NCI-H748 (cell line): ENCODE data around the gene DYTN.
"Not testable (repeated sequence)": the region's sequence is repeated elsewhere in the genome, so short reads cannot be mapped to it uniquely, and the experiment has no call there.

Experiments
- DNase-seq: peaks from one replicate; lab custom pipeline; 2025; ENCODE audit not compliant: unreplicated experiment; lab: John Stamatoyannopoulos, UW

The DYTN gene, protein sequence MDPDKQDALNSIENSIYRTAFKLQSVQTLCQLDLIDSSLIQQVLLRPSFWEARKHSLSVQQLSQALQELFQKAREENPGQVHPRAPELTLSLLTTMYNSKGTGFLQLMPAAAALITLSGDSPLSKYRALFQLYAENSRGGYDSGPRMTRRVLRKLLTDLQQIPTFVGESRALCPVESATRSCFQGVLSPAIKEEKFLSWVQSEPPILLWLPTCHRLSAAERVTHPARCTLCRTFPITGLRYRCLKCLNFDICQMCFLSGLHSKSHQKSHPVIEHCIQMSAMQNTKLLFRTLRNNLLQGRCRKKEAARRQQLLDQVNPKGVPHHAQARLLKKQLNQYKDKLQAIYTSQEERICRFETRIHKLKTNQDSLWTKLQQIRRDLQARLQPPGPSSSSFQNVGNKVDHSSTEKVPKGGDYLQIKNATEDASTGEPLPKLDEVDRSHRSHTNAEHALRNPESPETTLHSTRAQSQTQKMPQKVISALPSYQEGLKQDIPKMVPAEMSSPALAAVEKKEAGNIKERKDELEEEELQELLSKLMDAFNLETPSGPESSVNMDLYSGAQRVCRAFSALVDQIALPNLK

DNA sequence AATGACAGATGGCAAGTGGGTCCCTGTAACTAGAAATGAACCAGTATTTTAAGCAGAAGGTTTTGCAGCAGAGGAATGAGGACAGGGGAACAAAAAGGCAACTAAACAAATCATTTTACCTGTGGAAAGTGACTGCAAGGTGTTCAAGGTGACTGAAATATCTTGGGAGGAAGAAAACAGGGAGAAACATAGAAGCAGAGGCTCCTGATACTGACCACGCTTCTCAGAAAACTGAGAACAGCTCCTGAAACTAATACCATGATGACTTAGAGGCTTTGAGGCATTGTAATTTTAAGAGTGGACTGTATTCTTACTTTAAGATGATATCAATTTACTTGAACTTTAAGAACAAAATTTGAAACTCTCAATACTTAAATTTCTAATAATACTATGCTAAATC, at the start of gene DYTN:
DYTN (minus strand) TSS at position 101 of the 400 bp plus-strand sequence. CDS start 117 bp downstream, outside the sequence.
- DNase-seq = no peak

DNA sequence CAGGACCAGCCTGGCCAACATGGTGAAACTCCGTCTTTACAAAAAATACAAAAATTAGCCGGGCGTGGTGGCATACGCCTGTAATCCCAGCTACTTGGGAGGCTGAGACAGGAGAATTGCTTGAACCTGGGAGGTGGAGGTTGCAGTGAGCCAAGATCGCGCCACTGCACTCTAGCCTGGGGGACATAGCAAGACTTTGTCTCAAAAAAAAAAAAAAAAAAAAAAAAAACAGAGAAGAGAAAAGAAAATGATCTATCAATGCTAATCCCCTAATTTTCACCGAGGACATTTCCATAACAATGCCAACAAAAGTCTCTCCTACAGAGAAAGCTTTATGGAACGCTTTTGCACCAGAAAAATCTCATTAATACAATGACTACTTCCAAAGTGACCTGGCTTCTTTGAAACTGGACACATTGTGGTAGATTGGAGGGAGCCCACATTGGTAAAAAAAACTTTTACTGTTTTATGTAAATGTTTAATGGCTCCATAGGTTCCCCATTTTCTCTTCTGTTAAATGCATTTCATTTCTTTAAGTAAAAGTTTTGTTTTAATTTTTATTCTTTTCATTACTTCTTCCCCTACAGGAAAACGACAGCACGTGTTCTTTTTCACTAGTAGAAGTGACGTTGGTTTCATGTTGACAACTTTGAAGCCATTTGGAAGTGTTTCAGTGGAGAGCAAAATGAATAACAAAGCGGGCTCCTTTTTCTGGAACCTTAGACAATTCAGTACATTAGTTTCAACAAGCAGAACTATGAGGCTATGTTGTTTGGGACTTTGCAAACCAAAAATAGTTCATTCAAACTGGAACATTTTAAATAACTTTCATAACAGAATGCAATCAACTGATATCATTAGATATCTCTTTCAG, 48.1 kb upstream of the DYTN start:
- DNase-seq = no peak

DNA sequence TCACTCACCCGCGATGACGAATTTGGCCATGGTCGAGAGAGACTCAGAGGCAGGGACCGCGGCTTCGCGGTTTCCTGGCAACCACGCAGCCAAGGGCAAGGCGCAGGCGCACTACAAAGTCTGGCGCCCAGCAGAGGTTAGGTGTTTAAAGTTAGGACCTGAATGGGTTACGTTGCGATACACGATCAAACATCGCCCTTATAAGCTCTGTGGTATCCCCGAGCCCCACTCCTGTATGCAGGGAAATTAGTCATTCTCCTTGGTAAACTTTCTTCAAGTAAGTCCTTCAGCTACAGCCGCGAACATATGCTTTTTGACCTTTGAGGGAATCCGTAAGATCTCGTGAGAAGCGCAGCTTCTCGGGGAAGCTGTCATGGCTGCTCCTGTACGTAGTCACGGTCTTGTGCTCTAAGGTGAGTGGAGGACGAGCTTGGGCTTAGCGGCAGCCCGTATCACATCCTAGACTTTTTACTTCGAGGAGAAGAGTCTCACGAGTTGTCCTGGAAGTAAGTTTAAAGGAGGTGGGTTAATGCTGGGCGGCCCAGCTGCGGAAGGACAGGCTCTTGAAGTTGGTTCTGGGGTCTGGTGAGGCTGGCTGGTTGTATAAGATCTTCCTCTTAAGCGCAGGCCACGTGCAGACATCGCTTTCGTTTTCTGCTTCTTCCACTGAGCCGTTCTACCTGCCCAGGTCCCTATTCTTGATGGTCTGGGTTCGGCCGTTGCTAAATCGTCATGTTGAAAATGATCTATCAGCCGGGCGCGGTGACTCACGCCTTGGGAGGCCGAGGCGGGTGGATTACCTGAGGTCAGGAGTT, 47.3 kb upstream of the DYTN start, which contains the start of the genes FASTKD2 and MDH1B:
FASTKD2 (plus strand) TSS at position 365 of the 815 bp plus-strand sequence. CDS start 1,088 bp downstream, outside the sequence.
MDH1B (minus strand) TSS at position 87 of the 815 bp plus-strand sequence; CDS start at position 30, 57 bp downstream.
- peak; percentile 90 for DNase-seq

DNA sequence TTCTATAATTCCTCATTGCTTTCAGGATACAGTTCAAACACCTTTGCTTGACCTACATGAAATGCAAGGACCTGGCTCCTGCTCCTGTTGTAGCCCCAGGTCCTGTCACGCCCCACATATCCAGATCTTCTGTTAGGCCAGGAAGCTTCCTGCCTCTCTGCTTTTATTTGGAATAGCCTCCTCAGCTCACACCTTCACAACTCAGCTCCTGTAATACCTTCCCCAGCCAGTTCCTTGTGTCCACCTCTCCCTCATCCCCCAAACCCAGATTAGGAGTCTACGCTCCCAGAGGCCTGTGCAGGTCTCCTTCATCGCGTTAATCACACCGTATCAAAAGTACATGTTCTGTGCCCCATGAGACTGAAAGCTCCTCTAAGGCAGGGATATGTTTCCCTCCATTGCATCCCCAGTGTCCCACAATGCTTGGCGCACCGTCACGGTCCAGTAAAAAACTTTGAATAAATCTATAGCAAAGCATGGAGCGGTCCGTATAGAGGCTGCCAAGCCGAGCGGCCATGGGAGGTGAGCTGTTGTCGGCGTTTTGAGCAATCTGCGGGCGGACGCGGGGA, 46.6 kb upstream of the DYTN start:
- DNase-seq = peak; percentile 59

DNA sequence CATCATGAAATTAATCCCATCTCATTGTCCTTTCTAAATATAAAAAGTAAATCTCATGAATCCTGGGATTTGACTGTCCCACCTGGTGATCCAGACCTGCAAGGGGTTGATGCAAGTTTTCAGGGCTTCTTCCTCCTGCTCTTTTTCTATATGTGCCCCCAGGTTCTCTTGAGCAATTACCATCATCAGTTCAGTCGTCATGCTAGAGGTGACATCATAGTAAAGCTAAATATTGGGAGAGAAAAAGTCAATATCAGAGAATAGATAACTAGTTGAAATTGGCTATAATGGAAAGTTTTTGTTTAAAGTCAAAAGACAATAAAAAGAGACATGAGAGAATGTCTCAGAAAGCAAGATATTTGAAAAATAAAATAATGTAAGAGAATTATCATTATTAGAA, 38.6 kb upstream of the DYTN start:
- no peak for DNase-seq

DNA sequence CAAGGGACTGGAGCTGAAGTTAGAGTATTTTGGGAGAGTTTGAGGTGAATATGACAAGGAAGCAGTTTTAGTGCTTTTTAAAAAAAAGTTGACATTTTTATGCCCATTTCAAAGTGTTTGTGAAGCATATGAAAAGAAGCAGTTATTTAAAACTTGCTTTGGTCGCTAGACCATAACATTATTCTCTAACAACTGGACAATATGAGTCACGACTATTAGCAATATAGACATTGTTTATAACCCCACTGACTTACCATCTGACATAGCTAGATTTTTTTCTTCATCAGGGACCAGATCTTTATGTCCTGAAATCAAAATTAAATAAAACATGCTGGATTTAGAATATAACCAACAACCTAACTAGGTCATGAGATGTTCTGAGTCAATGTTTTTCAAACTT, 22.6 kb upstream of the DYTN start:
- DNase-seq = no peak

DNA sequence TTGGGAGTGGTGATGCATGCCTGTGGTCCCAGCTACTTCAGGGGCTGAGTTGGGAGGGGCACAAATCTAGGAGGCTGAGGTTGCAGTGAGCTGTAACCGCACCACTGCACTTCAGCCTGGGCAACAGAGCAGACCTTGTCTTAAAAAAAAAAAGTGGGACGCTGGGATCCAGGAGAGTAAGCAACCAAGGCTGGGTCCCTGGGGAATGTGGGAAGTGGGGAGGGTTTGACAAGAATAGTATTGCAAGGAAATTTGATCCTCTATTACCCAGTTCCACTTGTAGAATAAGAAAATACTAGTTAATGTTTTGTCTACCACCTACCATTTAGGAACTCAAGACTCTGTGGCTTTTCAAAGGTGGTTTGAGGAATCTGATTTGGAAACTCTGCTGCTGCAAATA, 21.1 kb upstream of the DYTN start:
- no peak for DNase-seq

DNA sequence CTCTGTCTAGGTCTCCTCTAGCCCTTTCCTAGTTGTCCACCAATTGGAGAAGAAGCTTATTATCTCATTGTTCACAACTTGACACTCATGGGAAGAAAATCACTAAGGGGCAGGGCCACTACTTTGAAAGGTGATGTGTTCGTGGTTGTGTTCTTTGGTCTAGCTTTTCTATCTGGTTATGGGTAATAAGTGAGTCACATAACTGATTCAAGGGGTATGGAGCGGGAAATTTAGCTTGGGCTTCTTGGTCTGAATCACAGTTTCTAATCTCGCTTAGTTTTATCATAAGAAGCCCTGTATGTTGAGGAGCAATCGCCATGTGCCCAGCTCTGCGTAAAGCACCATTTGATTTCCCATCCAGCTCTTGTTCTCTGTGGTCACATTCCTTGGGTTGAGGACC, 18.7 kb upstream of the DYTN start:
- no peak for DNase-seq

DNA sequence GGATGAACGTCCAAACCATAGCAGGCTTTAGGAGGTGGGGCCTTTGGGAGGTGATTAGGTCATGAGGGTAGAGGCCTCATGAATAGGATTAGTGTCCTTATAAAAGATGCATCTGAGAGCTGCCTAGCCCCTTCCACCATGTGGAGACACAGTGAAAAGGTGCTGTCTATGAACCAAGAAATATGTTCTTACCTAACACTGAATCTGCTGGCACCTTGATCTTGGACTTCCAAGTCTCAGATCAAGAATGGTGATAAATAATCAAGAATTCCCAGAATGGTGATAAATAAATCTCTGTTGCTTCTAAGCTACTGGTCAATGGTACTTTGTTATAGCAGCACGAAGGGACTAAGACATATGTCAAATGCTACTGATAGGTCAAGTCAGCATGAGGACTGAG, 15.1 kb upstream of the DYTN start:
- no peak for DNase-seq

DNA sequence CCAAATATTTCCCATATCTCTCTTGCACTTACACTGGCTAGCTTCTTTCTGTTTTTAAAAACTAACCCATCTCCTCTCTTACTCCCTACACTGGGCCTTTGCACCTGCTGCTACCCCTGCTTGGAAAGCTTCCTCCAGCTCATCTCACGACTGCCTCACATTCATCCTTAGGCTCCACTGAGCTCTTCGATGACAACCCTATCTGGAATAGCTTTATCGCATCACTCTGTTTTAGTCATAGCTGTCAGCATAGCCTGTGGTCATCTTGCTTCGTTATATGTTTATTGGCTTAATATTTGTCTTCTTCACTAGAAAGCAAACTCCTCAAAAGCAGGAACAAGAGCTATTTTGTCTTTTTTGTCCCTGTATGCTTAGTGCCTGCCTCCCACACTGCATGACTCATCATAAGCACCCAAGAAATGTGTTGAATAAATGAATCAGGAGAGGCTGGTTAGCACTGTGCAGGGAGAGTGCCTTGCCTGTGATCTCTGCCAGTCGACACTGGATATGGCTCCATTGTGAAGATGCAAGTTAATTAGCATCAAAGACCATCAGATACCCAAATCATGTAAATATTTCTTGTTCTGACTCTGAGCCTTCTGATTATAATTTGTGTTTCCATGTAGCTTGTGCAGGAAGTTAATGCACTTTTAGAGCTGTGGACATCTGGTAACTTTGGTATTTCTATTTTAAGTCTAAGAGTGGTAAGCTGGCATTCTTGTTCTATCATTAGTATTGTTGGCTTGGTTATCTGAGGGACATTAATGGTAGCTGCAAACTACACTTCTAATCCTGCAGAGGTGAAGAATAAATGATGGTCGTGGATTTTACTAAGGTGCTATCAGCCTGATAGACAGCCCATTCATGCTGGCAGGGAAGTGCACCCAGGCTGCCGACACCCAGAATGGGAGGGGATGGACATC, 10.3 kb upstream of the DYTN start:
- DNase-seq = no peak

DNA sequence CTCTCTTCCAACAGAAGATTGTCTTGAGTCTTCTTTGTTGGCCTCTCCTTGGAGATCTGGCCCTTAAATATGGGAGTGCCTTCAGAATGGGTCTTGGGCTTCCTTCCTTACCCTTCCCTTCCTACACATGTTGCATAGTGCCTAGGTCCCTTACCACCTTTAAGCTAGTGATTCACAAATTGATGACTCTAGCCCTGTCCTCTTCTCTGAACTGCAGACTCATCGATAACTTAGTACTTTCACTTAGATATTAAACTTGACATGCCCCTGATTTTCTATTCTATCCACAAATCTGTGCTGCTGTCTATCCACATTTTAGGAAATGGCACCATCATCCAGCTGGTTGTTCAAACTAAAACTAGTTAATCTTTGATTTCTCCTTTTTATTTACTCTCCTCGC, 9.1 kb upstream of the DYTN start:
- no peak for DNase-seq

DNA sequence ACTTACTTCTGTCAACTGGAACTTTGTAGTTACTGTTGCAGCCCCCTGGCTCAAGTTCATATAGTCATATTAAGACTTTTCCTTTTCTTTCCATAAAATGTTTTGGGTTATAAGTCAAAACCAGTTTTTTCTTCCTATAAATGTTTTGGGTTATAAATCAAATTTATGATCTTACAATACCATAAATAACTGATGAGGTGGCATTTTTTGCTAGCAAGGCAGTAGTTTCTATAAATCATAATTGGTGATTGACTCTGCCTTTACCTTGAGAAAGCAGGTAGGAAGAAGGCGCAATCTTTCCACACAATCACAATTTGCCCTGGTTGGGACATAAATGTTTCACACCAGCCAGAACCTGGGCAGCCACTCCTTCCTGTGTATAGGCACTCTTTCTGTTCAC, 5.1 kb upstream of the DYTN start:
- no peak for DNase-seq

DNA sequence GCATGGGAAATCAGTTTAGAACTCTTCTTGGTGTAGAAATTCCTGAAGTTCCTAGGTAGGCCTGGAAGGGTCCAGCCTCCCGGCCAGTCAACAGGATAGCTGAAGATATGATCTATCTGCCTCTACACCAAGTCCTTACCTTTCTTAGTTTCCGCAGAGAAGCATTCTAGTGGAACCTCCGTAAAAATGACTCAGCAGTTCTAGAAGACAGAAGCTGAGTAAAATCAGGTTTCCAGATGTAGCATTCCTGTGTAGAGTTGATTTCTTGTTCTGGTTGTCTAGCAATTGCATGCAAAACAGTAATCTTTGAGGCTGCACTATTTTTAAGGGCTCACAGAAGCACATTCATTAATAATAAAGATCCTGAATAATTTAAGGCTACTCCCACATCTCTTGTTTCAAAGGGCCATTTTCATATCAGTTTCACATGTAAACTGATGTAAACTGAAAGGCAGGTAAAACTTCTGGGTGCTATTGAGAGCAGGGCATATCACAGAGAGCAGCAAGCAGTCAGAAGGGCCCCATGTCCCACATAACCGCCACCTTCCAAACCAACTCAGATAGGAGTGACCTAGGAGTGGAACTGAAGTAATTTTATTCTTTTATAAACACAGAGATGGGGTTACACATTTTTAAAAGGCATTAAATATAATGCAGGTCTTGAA, 3.2 kb upstream of the DYTN start:
- no peak for DNase-seq

DNA sequence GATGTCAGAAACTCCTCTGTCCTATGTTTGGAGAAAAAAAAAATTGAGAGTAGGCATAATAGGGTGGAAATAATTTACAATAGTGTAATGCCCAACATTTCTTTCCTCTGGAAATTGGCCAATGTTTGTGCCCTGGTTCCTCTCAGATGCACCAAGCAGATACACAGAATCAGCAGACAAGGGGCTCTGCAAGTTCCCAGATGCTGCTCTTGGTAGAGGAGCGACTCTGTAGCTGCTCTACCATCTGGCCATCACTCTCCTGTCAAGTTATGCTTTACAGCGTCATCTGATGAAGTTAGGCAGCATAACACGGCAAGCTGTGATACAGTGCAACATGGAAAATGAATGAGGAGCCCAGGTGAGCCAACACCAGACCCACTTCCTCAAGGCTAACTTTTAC, 1.6 kb downstream of the DYTN start:
- no peak for DNase-seq

DNA sequence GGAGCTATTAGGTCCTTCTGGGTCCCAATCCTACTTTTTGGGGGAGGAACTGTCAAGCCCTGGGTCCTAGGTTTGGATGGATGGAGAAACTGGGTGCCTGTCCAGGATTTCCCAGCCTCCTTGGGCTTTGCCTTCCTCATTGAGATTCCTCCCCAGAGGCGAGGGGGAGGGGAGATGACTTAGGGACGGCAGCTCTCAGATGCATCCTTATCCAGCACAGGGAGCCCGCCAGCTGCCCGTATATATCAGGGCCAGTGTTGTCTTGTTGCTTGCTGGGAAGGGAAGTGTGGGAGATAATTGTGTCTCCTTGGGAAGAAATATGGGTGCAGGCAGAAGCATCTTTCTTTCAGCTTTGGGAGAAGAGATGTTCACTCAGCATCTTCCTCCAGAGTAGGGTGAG, 3.0 kb downstream of the DYTN start:
- DNase-seq = not testable (repeated sequence)

DNA sequence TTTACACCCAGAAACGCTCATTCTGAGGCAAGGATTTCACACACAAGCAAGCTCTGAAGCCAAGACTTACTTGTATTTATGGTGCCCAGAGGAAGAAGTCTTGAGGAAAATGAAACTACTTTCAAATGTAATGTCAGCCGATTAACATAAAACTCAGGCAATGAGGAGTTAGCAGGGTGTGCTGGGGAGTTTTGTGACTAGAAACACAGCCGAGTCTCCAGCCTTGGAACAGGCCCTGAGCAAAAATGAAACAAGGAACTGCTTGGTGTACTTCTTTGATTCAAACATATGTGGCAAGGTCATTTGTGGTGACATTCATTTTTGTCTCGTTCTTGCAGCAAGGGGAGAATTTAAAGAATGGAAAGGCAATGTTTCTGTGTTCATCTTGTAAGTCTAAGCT, 4.5 kb downstream of the DYTN start:
- DNase-seq = no peak

DNA sequence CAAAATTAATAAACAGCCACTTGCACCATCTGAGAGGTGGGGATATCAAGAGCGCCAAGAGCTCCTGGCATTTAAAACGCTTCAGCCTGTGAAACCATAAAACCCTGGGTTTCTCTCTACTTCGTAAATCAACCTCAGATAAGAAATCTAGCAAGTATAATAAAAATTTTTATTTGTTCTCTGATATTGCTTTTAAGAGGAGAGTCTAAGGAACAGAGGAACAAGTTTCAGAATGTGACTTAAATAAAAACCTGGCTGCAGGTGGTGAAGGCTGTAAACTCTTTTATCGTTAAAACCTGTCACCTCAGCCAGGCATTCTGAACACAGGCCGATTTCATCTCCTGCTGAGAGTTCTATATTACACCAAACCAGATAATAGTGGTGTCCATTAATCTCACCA, 9.9 kb downstream of the DYTN start:
- peak; percentile 7 for DNase-seq

DNA sequence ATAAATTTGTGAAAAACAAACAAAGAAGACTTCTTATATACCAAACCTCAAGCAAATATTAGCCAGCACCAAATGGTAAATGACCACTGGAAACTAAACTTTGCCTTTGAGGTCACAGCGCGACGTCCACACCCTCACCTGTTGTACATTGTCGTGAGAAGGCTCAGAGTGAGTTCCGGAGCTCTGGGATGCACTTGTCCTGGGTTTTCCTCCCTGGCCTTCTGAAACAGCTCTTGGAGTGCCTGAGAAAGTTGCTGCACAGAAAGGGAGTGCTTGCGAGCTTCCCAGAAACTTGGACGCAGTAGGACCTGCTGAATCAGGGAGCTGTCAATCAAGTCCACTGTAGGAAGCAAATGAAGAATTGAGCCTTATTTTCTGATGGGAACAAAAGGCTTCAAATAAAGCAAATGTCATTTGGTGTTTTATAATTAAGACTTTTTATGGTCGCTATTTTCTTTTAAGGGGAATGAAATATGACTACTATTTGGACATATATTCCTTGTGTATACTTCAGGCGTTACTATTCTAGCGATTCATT, 11.0 kb downstream of the DYTN start:
- DNase-seq = no peak
